ENCODE results near the gene METTL26. TPM values are rescaled to one million over a fixed set of nuclear protein-coding genes. Genes with fewer than 3 reads are reported as not detected.

The METTL26 gene
- total RNA-seq = 30.7 TPM

DNA sequence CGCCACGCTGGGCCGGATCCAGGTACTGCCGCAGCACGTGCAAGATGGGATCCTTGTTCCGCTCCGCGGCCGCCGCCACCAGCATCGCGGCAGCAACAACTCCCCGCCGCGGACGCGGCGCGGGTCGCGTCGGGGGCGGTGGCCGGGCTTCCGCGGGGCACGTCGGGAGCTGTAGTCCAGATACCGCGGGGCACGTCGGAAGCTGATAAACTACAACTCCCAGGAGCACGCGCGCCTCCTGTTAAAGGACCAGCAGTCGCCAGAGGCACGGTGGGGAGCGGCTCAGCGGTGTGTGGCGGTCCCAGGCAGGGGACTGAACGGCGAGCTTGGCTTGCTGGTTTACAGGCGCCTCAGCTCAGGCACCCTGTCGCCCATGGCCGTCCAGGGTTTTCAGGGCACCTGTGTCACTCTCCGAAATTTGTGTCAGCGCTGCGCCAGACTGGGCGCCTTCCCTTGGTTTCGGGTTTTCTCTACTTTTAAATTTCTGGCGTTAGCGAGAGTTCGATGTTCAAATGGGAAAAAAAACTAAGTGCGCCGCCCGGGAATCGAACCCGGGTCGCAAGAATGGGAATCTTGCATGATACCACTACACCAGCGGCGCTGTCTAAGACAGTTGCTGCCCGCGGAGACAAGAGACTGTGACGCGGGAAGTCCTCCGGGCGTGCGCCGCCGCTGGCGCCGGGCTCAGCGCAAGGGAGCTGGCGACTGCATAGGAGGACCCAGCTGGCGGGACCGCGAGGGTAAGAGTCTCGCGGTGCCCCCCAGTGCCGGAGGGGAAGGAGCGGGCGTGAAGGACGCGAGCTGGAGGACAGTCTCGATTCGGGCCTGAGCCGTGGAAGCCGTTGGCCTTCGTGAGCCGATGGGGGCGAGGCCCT, at the start of gene METTL26:
Gene METTL26 (minus strand): TSS at position 100 of the 875 bp plus-strand sequence. CDS start 15 bp downstream, at position 85.

DNA sequence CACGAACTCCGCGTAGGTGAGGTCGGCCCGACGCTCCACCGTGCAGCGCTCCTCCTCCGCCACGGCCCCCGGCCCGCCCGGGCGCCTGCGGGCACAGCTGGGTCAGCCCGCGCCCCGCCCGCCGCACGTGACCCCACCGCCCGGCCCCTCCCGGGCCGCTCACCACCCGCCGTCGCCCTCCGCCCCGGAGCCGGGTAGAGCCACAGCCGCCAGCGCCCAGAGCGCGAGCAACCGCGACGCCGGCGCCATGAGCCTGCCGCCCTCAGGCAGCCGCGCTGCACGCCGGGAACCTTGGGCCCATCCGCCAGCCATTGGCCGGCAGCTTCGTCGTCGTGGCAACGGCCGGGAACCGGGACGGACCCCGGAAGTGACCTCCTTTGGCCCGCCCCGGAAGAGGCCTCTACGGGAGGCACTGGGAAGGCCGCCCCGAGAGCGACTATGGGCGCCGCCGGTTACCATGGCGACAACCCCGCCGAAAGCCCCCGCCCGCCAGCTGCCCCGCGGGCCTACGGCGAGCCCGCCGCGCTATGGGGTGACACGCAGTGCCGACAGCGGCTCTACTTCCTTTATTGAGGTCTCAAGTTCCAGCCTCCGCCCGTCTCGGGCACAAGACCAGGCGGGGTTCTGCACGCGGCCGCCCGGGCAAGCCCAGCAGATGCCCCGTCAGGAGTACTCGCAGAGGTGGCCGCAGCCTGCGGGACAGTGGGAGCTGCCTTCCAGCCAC, 48.1 kb upstream of the METTL26 start, which contains the start of gene JMJD8:
Gene JMJD8 (minus strand): TSS at position 264 of the 724 bp plus-strand sequence. CDS start 15 bp downstream, at position 249.

DNA sequence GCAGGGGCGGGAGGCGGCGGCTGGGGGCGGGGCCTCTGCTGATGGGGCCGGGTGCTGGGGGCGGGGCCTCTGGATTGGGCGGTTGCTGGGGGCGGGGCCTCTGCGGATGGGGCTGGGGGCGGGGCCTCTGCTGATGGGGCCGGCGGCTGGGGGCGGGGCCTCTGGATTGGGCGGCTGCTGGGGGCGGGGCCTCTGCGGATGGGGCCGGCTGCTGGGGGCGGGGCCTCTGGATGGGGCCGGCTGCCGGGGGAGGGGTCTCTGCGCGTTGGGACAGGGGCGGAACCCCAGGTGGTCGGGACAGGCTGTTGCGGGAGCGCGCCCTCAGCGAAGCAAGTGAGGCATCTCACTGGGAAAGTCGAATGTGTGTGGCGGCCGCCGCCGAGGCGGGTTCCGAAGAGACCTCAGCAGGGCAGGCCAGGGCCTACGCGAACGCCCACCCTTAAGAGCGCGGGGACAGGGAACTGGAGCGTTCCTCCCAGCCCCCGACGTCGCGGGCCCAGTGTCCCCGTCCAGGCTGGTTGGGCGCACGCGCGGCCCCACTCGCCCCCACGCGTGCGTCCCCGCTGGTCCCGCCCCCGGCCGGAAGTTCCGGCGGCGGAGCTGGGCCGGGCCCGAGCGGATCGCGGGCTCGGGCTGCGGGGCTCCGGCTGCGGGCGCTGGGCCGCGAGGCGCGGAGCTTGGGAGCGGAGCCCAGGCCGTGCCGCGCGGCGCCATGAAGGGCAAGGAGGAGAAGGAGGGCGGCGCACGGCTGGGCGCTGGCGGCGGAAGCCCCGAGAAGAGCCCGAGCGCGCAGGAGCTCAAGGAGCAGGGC, 43.9 kb upstream of the METTL26 start, which contains the start of gene STUB1:
Gene STUB1 (plus strand): TSS at position 597 of the 811 bp plus-strand sequence. CDS start 116 bp downstream, at position 713.

DNA sequence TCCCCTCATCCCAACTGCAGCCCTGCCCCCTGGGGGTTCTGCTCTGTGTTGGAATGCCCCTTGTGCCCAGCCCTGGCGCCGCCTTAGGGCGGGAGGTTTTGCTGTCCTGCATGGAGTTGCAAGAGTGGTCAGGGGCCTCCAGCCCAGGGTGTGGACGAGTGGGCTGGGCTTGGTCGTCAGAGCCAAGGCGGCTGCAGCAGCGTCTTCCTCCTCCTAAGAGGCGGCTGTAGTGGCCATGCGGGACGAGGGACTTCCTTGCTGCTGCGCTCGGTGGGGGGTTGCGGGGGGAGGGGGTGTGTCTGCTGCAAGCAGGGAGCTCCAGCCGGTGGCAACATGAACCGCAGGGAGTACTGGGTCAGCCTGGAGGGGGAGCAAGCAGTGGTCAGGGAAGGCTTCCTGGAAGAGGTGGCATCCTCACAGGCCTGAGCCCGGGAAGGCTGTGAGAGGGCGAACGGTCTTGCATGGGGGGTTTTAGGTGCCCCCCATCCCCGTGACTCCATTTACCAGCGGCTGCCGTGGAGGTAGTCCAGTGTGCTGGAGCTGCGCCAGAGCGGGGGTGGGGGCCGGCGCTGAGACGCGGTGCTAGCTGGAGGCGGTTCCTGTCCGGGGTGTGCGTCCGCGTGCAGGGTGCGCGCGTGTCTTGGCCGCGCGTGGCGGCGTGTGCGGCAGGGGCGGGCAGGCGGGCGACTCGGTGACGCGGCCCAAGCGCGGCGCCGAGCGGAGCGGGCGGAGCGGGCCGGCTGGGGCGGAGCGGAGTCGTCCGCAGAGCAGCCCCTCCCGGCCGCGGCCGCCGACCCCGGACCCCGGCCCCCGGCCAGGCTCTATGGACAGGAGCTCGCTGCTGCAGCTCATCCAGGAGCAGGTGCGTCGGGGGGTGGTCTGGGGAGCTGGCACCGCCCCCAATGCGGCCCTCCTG, 39.1 kb upstream of the METTL26 start, which contains the start of gene RHBDL1:
Gene RHBDL1 (plus strand): TSS at position 704 of the 916 bp plus-strand sequence. CDS start 120 bp downstream, at position 824.

DNA sequence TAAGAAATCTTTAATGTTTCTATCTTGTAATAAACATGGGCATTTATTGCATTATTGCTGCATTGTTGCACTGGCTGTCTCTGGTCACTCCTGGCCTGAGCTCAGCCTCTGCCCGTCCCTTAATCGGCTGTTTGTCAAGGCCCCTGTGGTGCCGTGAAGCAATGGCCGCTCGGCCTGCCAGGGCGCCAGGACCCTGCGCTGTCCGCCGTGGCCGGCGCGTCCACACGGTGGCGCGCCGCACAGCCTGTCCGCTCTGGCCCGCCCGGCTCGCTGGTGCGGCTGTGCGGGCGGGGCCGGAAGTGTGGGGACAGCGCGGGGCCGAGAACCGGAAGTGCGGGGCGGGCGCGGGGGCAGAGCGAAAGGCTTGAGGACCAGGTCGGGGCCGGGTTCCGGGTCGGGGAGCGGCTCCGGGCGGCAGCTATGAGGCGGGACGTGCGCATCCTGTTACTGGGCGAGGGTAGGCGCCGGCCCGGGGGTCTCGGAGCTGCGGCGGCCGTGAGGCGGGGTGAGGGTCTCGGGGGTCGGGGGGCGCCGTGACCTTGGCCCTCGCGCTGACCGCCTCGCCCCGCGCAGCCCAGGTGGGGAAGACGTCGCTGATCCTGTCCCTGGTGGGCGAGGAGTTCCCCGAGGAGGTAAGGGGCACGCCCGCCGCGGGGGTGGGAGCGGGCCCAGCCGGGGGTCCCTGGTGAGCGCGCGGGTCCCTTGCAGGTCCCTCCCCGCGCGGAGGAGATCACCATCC, 31.8 kb upstream of the METTL26 start, which contains the start of gene RHOT2:
Gene RHOT2 (plus strand): TSS at position 353 of the 739 bp plus-strand sequence. CDS start 68 bp downstream, at position 421.

DNA sequence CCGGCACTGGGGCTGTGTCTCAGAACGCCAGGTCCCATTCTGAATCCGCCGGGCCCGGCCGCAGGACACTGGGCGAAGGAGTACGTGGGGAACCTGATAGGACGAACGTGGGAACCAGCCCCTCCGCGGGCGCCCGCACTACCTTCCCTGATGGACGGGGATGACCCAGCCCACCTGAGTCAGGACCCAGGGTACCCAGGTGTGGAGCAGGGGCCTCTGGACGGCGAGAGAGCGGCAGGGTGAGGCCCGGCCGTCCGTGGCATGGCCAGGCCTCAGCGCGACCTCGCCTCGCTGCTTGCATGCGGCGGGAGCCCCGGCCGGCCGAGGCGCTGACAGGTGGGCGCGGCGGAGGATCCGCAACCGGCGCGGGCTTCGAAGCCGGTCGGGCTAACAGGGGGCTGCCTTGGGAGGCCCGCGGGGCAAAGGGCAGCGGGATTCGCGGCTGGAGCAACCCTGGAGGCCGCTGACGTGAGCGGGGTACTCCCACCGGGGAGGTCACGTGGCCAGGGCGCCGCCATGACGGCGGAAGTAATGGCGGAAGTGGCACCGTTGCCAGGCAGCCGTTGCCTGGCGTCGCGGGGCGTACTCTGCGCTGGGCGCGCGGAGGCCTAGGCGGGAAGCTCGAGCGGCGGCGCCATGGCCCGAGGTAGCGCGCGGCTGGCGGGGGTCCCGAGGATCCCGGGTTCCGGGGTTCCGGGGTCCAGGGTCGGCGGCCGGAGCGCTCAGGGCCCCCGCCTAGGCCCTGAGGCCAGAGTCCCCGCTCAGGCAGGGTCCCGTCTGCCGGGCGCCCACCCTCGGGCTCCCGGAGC, 12.9 kb upstream of the METTL26 start, which contains the start of gene WDR90:
Gene WDR90 (plus strand): TSS at position 585 of the 809 bp plus-strand sequence. CDS start 52 bp downstream, at position 637.

DNA sequence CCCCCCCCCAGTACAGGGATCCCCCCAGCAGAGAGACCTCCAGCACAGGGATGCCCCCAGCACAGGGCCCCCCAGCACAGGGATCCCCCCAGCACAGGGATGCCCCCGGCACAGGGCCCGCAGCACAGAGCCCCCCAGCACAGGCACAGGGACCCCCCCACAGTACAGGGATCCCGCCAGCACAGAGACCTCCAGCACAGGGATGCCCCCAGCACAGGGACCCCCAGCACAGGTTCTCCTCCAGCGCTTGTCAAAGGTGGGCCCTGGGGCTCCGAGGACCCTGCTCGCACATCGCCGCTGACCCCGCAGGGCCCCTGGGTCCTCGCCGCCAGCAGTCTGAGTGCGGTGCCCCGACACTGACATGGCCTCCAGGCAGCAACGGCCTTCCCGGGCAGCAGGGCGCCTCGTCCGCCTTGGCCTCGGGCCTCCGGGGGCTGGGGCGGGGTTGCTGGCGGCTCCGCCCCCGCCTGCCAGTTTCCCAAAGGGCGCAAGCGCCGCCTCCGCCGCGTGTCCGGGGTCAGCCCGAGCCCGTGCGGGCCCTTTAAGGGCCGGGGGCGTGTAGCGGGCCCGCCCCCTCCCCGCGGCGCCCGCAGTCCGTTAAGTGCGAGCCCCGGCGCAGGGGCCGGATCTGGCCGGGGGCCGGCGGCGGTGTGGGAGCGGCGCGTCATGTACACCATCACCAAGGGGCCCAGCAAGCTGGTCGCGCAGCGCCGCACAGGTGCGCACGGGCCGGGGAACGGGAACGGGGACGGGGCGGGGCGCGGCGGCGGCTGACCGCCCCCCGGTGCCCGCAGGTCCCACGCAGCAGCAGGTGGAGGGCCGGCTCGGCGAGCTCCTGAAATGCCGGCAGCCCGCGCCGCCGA, 5.5 kb upstream of the METTL26 start, which contains the start of gene MCRIP2:
Gene MCRIP2 (plus strand): TSS at position 503 of the 863 bp plus-strand sequence. CDS start 164 bp downstream, at position 667.

DNA sequence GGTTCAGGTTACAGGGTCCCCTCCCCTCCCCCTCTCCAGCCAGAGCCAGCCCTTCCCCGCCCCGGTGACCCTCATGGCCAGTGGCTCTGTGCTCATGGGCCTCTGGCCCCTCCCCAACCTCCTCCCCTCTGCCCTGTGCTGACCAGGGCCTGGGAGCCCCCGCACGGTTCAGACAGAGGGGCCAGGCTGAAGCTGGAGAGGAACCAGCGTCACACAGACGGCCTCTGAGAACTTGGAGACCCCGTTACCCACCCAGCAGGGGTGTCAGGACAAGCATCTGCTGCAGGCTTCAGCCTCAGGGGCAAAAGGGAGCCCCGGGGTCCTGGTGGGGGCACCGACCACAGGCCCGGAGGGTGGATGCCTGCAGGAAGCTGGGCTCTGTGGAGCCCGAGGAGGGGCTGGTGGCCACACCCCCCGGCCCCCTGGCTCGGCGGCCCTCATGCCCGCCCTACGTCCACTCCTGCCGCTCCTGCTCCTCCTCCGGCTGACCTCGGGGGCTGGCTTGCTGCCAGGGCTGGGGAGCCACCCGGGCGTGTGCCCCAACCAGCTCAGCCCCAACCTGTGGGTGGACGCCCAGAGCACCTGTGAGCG, 5.2 kb downstream of the METTL26 start, which contains the start of gene WFIKKN1:
Gene WFIKKN1 (plus strand): TSS at position 171 of the 591 bp plus-strand sequence. CDS start 269 bp downstream, at position 440.

DNA sequence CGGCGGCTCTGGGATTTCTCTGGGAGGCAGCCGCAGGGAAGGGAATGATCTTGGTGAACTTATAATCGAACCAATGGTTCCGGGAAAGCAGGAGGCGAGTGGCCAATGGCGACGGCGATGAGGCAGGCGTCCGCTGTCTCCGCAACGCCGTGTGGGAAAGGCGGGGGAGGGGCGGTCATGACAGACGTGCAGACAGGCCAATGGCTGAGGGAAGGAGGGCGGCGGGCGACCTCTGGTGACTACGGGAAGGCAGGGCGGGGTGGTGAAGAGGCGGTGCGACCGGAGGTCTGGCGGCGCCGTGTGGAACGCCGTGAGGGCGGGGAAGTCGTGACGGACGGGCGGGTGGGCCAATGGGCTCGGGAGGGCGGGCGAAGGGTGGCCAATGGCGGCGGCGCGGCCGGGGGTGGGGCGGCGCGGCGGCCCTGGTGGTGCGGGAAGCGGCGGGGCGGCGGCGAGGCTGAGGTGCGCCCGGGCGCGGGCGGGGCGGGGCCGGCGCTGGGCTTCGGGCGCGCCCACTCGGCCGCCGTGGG, 46.4 kb downstream of the METTL26 start, which contains the start of gene RAB40C:
Gene RAB40C (plus strand): TSS at position 409 of the 530 bp plus-strand sequence. CDS start 226 bp downstream, outside the sequence.

Other genes with a start within 250 kb of the METTL26 start
- 16.4 TPM for gene NME4, start 239.1 kb downstream of the METTL26 start, total RNA-seq
- gene DECR2, start 234.4 kb downstream of the METTL26 start, total RNA-seq = 8.3 TPM
- 33.4 TPM for gene RAB11FIP3, start 210.7 kb downstream of the METTL26 start, total RNA-seq
- 12.2 TPM for gene CAPN15, start 108.6 kb downstream of the METTL26 start, total RNA-seq
- gene PRR35, start 75.9 kb downstream of the METTL26 start, total RNA-seq = not detected
- gene NHLRC4, start 69.3 kb downstream of the METTL26 start, total RNA-seq = 0.69 TPM
- 28.8 TPM for gene PIGQ, start 66.3 kb downstream of the METTL26 start, total RNA-seq
- gene RAB40C, start 46.2 kb downstream of the METTL26 start, total RNA-seq = 24.2 TPM
- 0.46 TPM for gene WFIKKN1, start 5.3 kb downstream of the METTL26 start, total RNA-seq
- gene MCRIP2, start 5.5 kb upstream of the METTL26 start, total RNA-seq = 13.8 TPM
- 12.5 TPM for gene WDR90, start 13.1 kb upstream of the METTL26 start, total RNA-seq
- gene RHOT2, start 31.8 kb upstream of the METTL26 start, total RNA-seq = 33.7 TPM
- gene RHBDL1, start 39.4 kb upstream of the METTL26 start, total RNA-seq = 7.4 TPM
- 81.2 TPM for gene STUB1, start 44.1 kb upstream of the METTL26 start, total RNA-seq
- 23.5 TPM for gene JMJD8, start 48.0 kb upstream of the METTL26 start, total RNA-seq
- gene WDR24, start 54.1 kb upstream of the METTL26 start, total RNA-seq = 5.1 TPM
- gene FBXL16, start 69.5 kb upstream of the METTL26 start, total RNA-seq = 10.8 TPM
- gene METRN, start 78.8 kb upstream of the METTL26 start, total RNA-seq = 74.5 TPM
- gene ANTKMT, start 84.8 kb upstream of the METTL26 start, total RNA-seq = 19.6 TPM
- 8.8 TPM for gene CCDC78, start 90.1 kb upstream of the METTL26 start, total RNA-seq
- gene HAGHL, start 90.8 kb upstream of the METTL26 start, total RNA-seq = 12.2 TPM
- 51.4 TPM for gene CIAO3, start 104.7 kb upstream of the METTL26 start, total RNA-seq
- not detected for gene MSLN, start 124.4 kb upstream of the METTL26 start, total RNA-seq
- gene RPUSD1, start 152.1 kb upstream of the METTL26 start, total RNA-seq = 13.6 TPM
- 7.2 TPM for gene CHTF18, start 152.3 kb upstream of the METTL26 start, total RNA-seq
- not detected for gene GNG13, start 164.4 kb upstream of the METTL26 start, total RNA-seq

All from diencephalon (tissue), 1 donor.